Measurements from ENCODE around the gene ADAMTS2.

Gene ADAMTS2

GRCh38 chr5:179176571-179177230, 168.6 kb downstream of the ADAMTS2 start:
- Histone ChIP-seq H4K20me1 (ENCODE audit: insufficient read depth, low read length) (no peaks in the 10 kb centered on the region), H3K27me3 (ENCODE audit: insufficient read depth, low read length, poor library complexity) (no peaks in the 10 kb centered on the region), H3K79me2 (ENCODE audit: insufficient read depth, low read length) (no peaks in the 10 kb centered on the region), H3K9ac (ENCODE audit: low read depth, low read length) (no peak overlapping the region), H3K9me3 (ENCODE audit: insufficient read depth, low read length, severe bottlenecking) (no peaks in the 10 kb centered on the region), H3K36me3 (ENCODE audit: insufficient read depth, low read length) (no peaks in the 10 kb centered on the region), H2AFZ (ENCODE audit: low read depth, low read length) (no peak overlapping the region), H3K4me1 (ENCODE audit: insufficient read depth, low read length) (0 out of 2 replicates have a peak, but pooled peaks cover 1% of the 10 kb centered on the region), H3K27ac (ENCODE audit: low read length) (no peak overlapping the region), H3K4me2 (ENCODE audit: insufficient read depth, low read length) (no peak overlapping the region), H3K4me3 (ENCODE audit: low read depth in 1 of 2, low read length in 2 of 2) (no peak overlapping the region)
- DNase-seq (no peak), ATAC-seq (ENCODE audit: insufficient read depth, low read depth) (no peak)
- TF ChIP-seq EZH2 (IDR thresholded peaks at IDR 0.05; ENCODE audit: borderline replicate concordance, low read depth, low read length, severe bottlenecking) (no peak), CTCF (IDR thresholded peaks at IDR 0.05; ENCODE audit: borderline replicate concordance, extremely low read depth, low read length, poor library complexity, severe bottlenecking) (no peak)

GRCh38 chr5:179176166-179176565, 169.1 kb downstream of the ADAMTS2 start:
- no peak overlapping the region for H3K4me3 ChIP-seq (ENCODE audit: low read depth in 1 of 2, low read length in 2 of 2)
- no peak overlapping the region for H3K27ac ChIP-seq (ENCODE audit: low read length)
- no peak overlapping the region for H3K9ac ChIP-seq (ENCODE audit: low read depth, low read length)
- TF ChIP-seq EZH2 (IDR thresholded peaks at IDR 0.05; ENCODE audit: borderline replicate concordance, low read depth, low read length, severe bottlenecking) = no peak
- no peak for TF ChIP-seq CTCF (IDR thresholded peaks at IDR 0.05; ENCODE audit: borderline replicate concordance, extremely low read depth, low read length, poor library complexity, severe bottlenecking)
- no peak overlapping the region for H2AFZ ChIP-seq (ENCODE audit: low read depth, low read length)
- H4K20me1 ChIP-seq (ENCODE audit: insufficient read depth, low read length) = no peaks in the 10 kb centered on the region
- no peaks in the 10 kb centered on the region for H3K36me3 ChIP-seq (ENCODE audit: insufficient read depth, low read length)
- H3K4me1 ChIP-seq (ENCODE audit: insufficient read depth, low read length) = no peaks in the 10 kb centered on the region
- H3K79me2 ChIP-seq (ENCODE audit: insufficient read depth, low read length) = no peaks in the 10 kb centered on the region
- no peaks in the 10 kb centered on the region for H3K27me3 ChIP-seq (ENCODE audit: insufficient read depth, low read length, poor library complexity)
- H3K4me2 ChIP-seq (ENCODE audit: insufficient read depth, low read length) = no peak overlapping the region
- H3K9me3 ChIP-seq (ENCODE audit: insufficient read depth, low read length, severe bottlenecking) = no peaks in the 10 kb centered on the region
- ATAC-seq (ENCODE audit: insufficient read depth, low read depth) (no peak), DNase-seq (no peak)

DNA sequence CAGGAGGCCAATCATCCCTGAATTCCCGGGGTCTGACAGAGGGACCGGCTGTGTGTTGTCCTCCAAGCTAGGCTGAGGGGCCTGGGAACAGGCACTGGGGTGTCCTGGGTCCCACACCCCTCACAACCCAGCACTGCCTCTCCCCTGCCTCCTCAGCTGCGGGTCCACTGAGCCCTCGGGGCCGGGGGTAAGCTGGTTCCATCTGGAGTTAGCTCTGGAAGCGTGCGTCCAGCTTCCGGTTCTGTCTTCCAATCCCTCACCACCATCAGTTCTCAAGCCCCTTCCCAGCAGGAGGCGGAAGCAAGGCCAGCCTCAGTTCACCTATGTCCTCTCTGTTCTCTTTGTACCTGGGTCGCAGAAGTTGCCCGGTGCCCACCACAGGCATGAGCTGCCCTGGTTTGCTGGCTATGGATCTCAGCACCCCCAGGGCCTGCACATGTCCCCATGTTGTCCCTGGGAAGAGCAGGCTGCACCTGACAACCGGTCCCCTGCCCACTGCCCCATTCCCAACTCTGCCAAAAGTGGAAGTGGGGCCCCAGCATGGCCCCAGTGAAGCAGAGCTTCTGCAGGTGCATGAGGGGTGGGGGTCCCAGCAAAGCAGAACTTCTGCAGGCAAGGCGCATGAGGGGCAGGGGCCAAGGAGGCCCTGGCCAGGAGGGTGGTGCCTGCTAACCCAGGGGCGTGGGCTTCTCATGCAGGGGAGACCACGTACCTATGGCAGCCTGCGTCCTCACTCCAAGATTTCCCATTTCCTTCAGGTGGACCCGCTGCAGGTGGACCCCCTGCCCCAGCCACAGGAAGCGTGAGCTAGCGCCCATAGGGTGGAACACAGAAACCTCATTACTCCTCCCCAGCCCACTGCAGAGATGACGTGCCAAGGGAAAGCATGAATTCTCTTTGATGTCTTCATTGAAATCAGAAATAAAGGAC, 173.2 kb downstream of the ADAMTS2 start:
- Histone ChIP-seq H3K79me2 (ENCODE audit: insufficient read depth, low read length) (no peaks in the 10 kb centered on the region), H4K20me1 (ENCODE audit: insufficient read depth, low read length) (no peaks in the 10 kb centered on the region), H3K9me3 (ENCODE audit: insufficient read depth, low read length, severe bottlenecking) (no peaks in the 10 kb centered on the region), H2AFZ (ENCODE audit: low read depth, low read length) (no peak overlapping the region), H3K9ac (ENCODE audit: low read depth, low read length) (no peak overlapping the region), H3K4me1 (ENCODE audit: insufficient read depth, low read length) (no peaks in the 10 kb centered on the region), H3K27ac (ENCODE audit: low read length) (no peak overlapping the region), H3K36me3 (ENCODE audit: insufficient read depth, low read length) (no peaks in the 10 kb centered on the region), H3K27me3 (ENCODE audit: insufficient read depth, low read length, poor library complexity) (no peaks in the 10 kb centered on the region), H3K4me2 (ENCODE audit: insufficient read depth, low read length) (no peak overlapping the region), H3K4me3 (ENCODE audit: low read depth in 1 of 2, low read length in 2 of 2) (no peak overlapping the region)
- DNase-seq (no peak), ATAC-seq (ENCODE audit: insufficient read depth, low read depth) (no peak)
- TF ChIP-seq EZH2 (IDR thresholded peaks at IDR 0.05; ENCODE audit: borderline replicate concordance, low read depth, low read length, severe bottlenecking) (no peak), CTCF (IDR thresholded peaks at IDR 0.05; ENCODE audit: borderline replicate concordance, extremely low read depth, low read length, poor library complexity, severe bottlenecking) (no peak)

All from DND-41 (cell line).